ENCODE measurements around the gene AGBL2. TPM values are rescaled to one million over a fixed set of nuclear protein-coding genes. Genes with fewer than 3 reads are reported as not detected.
A peak's percentile ranks its signal among the peaks of the same experiment; 100 is the strongest.
"Not testable (repeated sequence)": the region's sequence is repeated elsewhere in the genome, so short reads cannot be mapped to it uniquely, and the experiment has no call there.

Gene AGBL2
- total and polyA plus RNA-seq, 2 of the 8 experiments (the other 6 are each of a cell fraction or from before 2014, with no cell fraction given), result 2.1 to 6.5 TPM

DNA sequence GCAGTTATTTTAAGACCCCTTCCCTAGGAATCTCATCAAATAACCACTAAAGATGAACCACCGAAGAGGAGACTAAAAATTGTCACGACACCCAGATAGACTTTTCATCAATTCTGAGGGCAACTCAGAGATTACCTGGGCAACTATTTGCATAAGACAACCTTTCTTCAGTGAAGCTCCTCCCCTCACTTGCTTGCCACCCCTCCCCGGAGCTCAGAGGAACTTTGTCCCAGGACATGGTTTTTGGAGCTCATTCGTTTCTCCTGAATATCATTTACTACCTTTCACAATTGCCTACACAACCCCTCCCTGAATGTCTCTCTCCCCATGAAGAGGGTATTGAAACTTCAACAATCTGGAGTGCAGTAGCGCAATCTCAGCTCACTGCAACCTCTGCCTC lies 3.9 kb downstream of the AGBL2 start (continued):
- TF ChIP-seq, protein P1, sequence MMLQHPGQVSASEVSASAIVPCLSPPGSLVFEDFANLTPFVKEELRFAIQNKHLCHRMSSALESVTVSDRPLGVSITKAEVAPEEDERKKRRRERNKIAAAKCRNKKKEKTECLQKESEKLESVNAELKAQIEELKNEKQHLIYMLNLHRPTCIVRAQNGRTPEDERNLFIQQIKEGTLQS (IDR thresholded peaks at IDR 0.05; ENCODE audit: insufficient read depth, low read depth, low read length), result no peak
- no peak for TF ChIP-seq PHF8 (conservative IDR thresholded peaks at IDR 0.05; ENCODE audit: low read depth, low read length)
- no peak for TF ChIP-seq RFX5 (IDR thresholded peaks at IDR 0.05; ENCODE audit: borderline replicate concordance, low read depth, low read length)

DNA sequence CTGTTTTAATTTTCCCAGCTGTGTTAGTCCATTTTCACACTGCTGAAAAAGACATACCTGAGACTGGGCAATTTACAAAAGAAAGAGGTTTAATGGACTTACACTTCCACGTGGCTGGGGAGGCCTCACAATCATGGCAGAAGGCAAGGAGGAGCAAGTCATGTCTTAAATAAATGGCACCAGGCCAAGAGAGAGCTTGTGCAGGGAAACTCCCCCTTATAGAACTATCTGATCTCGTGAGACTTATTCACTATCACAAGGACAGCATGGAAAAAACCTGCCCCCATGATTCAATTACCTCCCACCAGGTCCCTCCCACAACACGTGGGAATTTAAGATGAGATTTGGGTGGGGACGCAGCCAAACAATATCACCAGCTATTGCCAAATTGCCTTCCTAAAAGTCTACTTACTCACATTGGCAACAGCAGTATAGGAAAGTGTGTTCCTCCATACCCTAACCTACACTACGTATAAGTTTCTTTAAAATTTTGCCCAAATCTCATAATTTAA lies 7.8 kb downstream of the AGBL2 start:
- H3K27ac ChIP-seq (ENCODE audit: low read depth, low read length); H3K56ac ChIP-seq (replicated peaks; ENCODE audit: insufficient read length, low read depth, low read length); H2BK12ac ChIP-seq (ENCODE audit: low read depth, low read length); H2AK5ac ChIP-seq (ENCODE audit: low read depth, low read length); H3K79me2 ChIP-seq (ENCODE audit: control insufficient read depth in 1 of 2, insufficient read depth in 2 of 2, low read length in 2 of 2); H4K5ac ChIP-seq (ENCODE audit: insufficient read length, low read depth, low read length); H3K4me3 ChIP-seq (ENCODE audit: extremely low read depth in 1 of 4, insufficient read depth in 2 of 4, low read depth in 3 of 4, low read length in 4 of 4); H3K4ac ChIP-seq (replicated peaks; ENCODE audit: insufficient read length, low read depth, low read length); H3K36me3 ChIP-seq (ENCODE audit: control insufficient read depth in 2 of 4, insufficient read depth in 4 of 4, low read length in 3 of 4); H3K9me3 ChIP-seq (ENCODE audit: insufficient read depth in 2 of 2, low read depth in 1 of 2, low read length in 1 of 2); H3K4me2 ChIP-seq (ENCODE audit: insufficient read depth in 1 of 2, low read depth in 2 of 2, low read length in 2 of 2); H3K9ac ChIP-seq (replicated peaks in 1 of 4; ENCODE audit: extremely low read depth in 1 of 4, low read depth in 3 of 4, low read length in 3 of 4); CTCF ChIA-PET (ENCODE audit: partially characterized antibody); H4K91ac ChIP-seq (replicated peaks; ENCODE audit: insufficient read length, low read length); FAIRE-seq; H3K18ac ChIP-seq (ENCODE audit: extremely low read depth, low read length); H2BK5ac ChIP-seq (ENCODE audit: low read depth, low read length); H4K8ac ChIP-seq (ENCODE audit: extremely low read depth, insufficient read depth, low read length); H3K27me3 ChIP-seq (replicated peaks in 1 of 4; ENCODE audit: control insufficient read depth in 3 of 4, extremely low read depth in 1 of 4, insufficient read depth in 3 of 4, low read length in 3 of 4); H2AFZ ChIP-seq (ENCODE audit: low read length); H2BK15ac ChIP-seq (ENCODE audit: low read length); H3K79me1 ChIP-seq (ENCODE audit: low read depth, low read length); H3K14ac ChIP-seq (ENCODE audit: insufficient read length); H3K23ac ChIP-seq (ENCODE audit: insufficient read length); H3K4me1 ChIP-seq (replicated peaks in 1 of 4; ENCODE audit: control insufficient read depth in 3 of 4, insufficient read depth in 4 of 4, low read length in 3 of 4); H2BK120ac ChIP-seq (replicated peaks; ENCODE audit: low read depth, low read length); H3K23me2 ChIP-seq (ENCODE audit: low read depth, low read length); H4K20me1 ChIP-seq (replicated peaks in 1 of 2; ENCODE audit: control insufficient read depth in 1 of 2, insufficient read depth in 2 of 2, low read length in 2 of 2); H2BK20ac ChIP-seq (ENCODE audit: low read length): not testable (repeated sequence)
- peak in 1 of 2 experiments; percentile 8 for DNase-seq (ENCODE audit: low read depth in 1 of 2, low spot score in 2 of 2)
- POLR2A ChIA-PET (ENCODE audit: partially characterized antibody), result interaction anchor here (3.2 kb wide), 1 partner anchor 8 kb away, joined by 10 read pairs; the partner anchor contains the start of gene AGBL2
- 94% methylated on average over 5 of the region's 5 CpGs; no CpG with 5 or more reads in 1 of the 2 experiments for WGBS, 2 experiments (ENCODE audit: extremely low coverage in 1 of 2, insufficient coverage in 1 of 2, insufficient read length in 1 of 2, insufficient replicate concordance in 2 of 2, low coverage in 1 of 2, low lambda C conversion rate in 2 of 2, missing lambda C conversion rate in 1 of 2)

Measured in H1 (cell line).